ENCODE measurements around the gene UNC119B.

DNA sequence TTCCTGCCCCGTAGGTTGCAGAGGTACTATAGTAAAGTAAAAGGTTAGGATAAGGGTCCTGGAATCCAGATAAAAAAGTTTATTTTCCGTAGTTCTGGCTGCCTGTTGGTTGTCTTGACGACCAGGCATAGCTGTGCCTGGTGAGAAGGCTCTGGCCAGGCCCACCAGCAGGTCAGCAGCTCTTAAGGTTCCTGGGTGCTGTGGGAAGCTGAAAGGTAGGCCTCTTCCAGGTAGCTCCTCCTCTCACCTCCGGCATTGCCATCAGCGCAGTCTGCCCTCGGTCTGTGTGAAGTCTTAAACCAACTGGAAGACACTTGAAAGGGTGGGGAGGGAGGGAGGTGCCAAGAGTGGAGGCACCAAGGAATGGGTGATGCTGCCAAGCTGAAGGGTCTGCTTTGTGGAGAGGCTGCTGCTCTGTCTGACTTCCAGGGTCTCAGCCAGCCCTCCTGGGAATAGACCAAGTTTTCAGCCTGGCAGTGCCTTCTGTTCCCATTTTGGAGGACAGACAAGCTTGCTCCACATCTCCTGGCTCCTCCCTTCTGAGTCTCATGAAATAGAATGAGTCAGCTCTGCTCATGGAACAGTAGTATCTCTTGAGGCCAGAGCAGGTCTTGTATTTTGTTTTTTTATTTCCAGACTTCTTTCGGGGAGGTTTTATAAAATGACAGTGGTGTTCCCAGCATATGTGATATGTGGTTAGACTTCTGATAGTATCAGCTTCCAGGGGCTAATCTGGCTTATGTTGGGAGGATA, 10.2 kb downstream of the UNC119B start:
- TF ChIP-seq GABPA (IDR thresholded peaks at IDR 0.05; ENCODE audit: low read depth) = no peak
- TF ChIP-seq, protein P1, sequence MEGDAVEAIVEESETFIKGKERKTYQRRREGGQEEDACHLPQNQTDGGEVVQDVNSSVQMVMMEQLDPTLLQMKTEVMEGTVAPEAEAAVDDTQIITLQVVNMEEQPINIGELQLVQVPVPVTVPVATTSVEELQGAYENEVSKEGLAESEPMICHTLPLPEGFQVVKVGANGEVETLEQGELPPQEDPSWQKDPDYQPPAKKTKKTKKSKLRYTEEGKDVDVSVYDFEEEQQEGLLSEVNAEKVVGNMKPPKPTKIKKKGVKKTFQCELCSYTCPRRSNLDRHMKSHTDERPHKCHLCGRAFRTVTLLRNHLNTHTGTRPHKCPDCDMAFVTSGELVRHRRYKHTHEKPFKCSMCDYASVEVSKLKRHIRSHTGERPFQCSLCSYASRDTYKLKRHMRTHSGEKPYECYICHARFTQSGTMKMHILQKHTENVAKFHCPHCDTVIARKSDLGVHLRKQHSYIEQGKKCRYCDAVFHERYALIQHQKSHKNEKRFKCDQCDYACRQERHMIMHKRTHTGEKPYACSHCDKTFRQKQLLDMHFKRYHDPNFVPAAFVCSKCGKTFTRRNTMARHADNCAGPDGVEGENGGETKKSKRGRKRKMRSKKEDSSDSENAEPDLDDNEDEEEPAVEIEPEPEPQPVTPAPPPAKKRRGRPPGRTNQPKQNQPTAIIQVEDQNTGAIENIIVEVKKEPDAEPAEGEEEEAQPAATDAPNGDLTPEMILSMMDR (IDR thresholded peaks at IDR 0.05; ENCODE audit: insufficient read depth, low read length) = no peak
